Right lobe of liver (tissue), 6 donors: ENCODE data around the gene STON2. TPM values are rescaled to one million over a fixed set of nuclear protein-coding genes. Genes with fewer than 3 reads are reported as not detected.
A peak's percentile ranks its signal among the peaks of the same experiment; 100 is the strongest.

Source experiments
- ATAC-seq, 4 donors: fragments of 200-7000 bp; cut with Tn5 transposase; one replicate each; pipeline ENCODE4 v1.9.1; 2020; ENCODE audit warnings: mild to moderate bottlenecking in 4 of 4, moderate library complexity in 4 of 4
- DNase-seq, 3 donors: peaks; one replicate each; pipeline ENCODE4 v3.0.0-alpha.2; 2020
- H3K27ac ChIP-seq, 3 donors: fragments of 200-600 bp; one replicate each; pipeline ENCODE4 v1.8.0; 2022
- H3K27me3 ChIP-seq, 2 donors: fragments of 200-600 bp; one replicate each; pipeline ENCODE4 v1.8.0; 2022
- H3K36me3 ChIP-seq, 4 donors: fragments of 200-600 bp; sonication (generic) in 1 of 4; one replicate each; pipeline versions ENCODE4 v1.5.1 to v1.8.0; 2017 to 2022; ENCODE audit warnings: control low read depth in 1 of 4
- H3K4me1 ChIP-seq, 4 donors: fragments of 200-600 bp; sonication (generic) in 1 of 4; one replicate each; pipeline versions ENCODE4 v1.5.1 to v1.8.0; 2017 to 2022; ENCODE audit warnings: control low read depth in 1 of 4
- H3K4me3 ChIP-seq, 3 donors: fragments of 200-600 bp; one replicate each; pipeline ENCODE4 v1.8.0; 2022
- H3K9me3 ChIP-seq, 4 donors: fragments of 200-600 bp; sonication (generic) in 1 of 4; one replicate each; pipeline versions ENCODE4 v1.5.1 to v1.8.0; 2017 to 2022; ENCODE audit warnings: control low read depth in 1 of 4
- CTCF ChIP-seq, 4 donors: fragments of 200-600 bp in 3 of 4; fragments of 450-650 bp in 1 of 4; IDR thresholded peaks; one replicate each; pipeline versions ENCODE4 v1.5.1 to v1.8.0; 2016 to 2022; ENCODE audit warnings: antibody characterized with exemption in 4 of 4, mild to moderate bottlenecking in 2 of 4
- POLR2A ChIP-seq: fragments of 450-650 bp; IDR thresholded peaks from one replicate; pipeline ENCODE4 v1.6.1; 2017; ENCODE audit warnings: antibody characterized with exemption, mild to moderate bottlenecking
- WGBS: methylation state at CpG from one replicate; pipeline ENCODE4 v1.1.6; 2018; ENCODE audit warnings: low coverage, low lambda C conversion rate; ENCODE audit not compliant: insufficient coverage; ENCODE audit errors: missing lambda C conversion rate; 5-methylcytosine and 5-hydroxymethylcytosine counted together
- intact Hi-C, 2 donors: fragments of 100-400 bp; cut with DNase I; formaldehyde crosslinking; loops; one replicate each; pipeline versions ENCODE4 v1.11.2 to v1.14.1; 2022
- total RNA-seq, 6 experiments: library from RNA; depleted of rRNA in 2 of 6; stranded (reverse); fragments of >200 nt in 2 of 6; fragmentation: NEBNext Ultra II Directional in 3 of 6; extraction: Animal tissue kit (Norgen Biotek cat#: 25700) in 3 of 6; gene quantifications; one replicate each; pipeline versions ENCODE4 v1.1.0 to v1.2.4, GENCODE V29; 2016 to 2023
- donor health status: DM: no; HTN: yes; CAD: no.
- donor health status: DM: no; HTN: no; CAD: no.
- donor health status: DM: no; HTN: no; CAD: no.
- donor health status: DM: no; HTN: yes; CAD: no.
- donor health status: DM: no; HTN: yes; CAD: no.

The STON2 gene
- total RNA-seq, 6 experiments from 2014 or later, result 4.9 to 23.7 (median 10.7) TPM

GRCh38 chr14:81289516-81289915, 110.6 kb downstream of the STON2 start:
- 78% methylated on average over 5 of the region's 6 CpGs for WGBS
- intact Hi-C loops, result no loop called here
- Histone ChIP-seq H3K36me3 (no peaks in the 10 kb centered on the region), H3K27ac (no peak overlapping the region), H3K27me3 (no peaks in the 10 kb centered on the region), H3K4me1 (no peaks in the 10 kb centered on the region), H3K4me3 (no peak overlapping the region), H3K9me3 (no peaks in the 10 kb centered on the region)
- TF ChIP-seq CTCF (IDR thresholded peaks at IDR 0.05), result no peak
- no peak for TF ChIP-seq POLR2A
- ATAC-seq (no peak), DNase-seq (no peak)

GRCh38 chr14:81286574-81287370, 113.4 kb downstream of the STON2 start:
- H3K4me3 ChIP-seq, result no peak overlapping the region
- TF ChIP-seq CTCF (IDR thresholded peaks at IDR 0.05) (no peak), POLR2A (no peak)
- H3K27ac ChIP-seq, result no peak overlapping the region
- H3K36me3 ChIP-seq, result no peaks in the 10 kb centered on the region
- WGBS, result 88% methylated on average over 8 of the region's 8 CpGs
- no peaks in the 10 kb centered on the region for H3K27me3 ChIP-seq
- intact Hi-C loops, result no loop called here
- ATAC-seq (peak in 1 of 4 donors; percentile 24), DNase-seq (no peak)
- H3K4me1 ChIP-seq, result no peaks in the 10 kb centered on the region
- no peaks in the 10 kb centered on the region for H3K9me3 ChIP-seq

GRCh38 chr14:81285245-81285644, 114.9 kb downstream of the STON2 start:
- intact Hi-C loops, result no loop called here
- no peaks in the 10 kb centered on the region for H3K9me3 ChIP-seq
- no peak overlapping the region for H3K27ac ChIP-seq
- TF ChIP-seq POLR2A, result no peak
- TF ChIP-seq CTCF (IDR thresholded peaks at IDR 0.05), result no peak
- H3K27me3 ChIP-seq, result no peaks in the 10 kb centered on the region
- ATAC-seq (peak in 2 of 4 donors; percentile 21 to 50), DNase-seq (no peak)
- no peaks in the 10 kb centered on the region for H3K4me1 ChIP-seq
- no peaks in the 10 kb centered on the region for H3K36me3 ChIP-seq
- no peak overlapping the region for H3K4me3 ChIP-seq
- 80% methylated on average over 2 of the region's 2 CpGs for WGBS

GRCh38 chr14:81281332-81281731, 118.8 kb downstream of the STON2 start:
- H3K4me1 ChIP-seq, result no peaks in the 10 kb centered on the region
- ATAC-seq (no peak), DNase-seq (no peak)
- H3K36me3 ChIP-seq, result no peaks in the 10 kb centered on the region
- intact Hi-C loops, result no loop called here
- H3K9me3 ChIP-seq, result no peaks in the 10 kb centered on the region
- no peaks in the 10 kb centered on the region for H3K27me3 ChIP-seq
- H3K27ac ChIP-seq, result no peak overlapping the region
- TF ChIP-seq POLR2A, result no peak
- 89% methylated on average over 1 of the region's 1 CpG for WGBS
- H3K4me3 ChIP-seq, result no peak overlapping the region

GRCh38 chr14:81280136-81280791, 119.9 kb downstream of the STON2 start:
- no peak overlapping the region for H3K4me3 ChIP-seq
- WGBS, result 93% methylated on average over 8 of the region's 9 CpGs
- DNase-seq (no peak), ATAC-seq (no peak)
- H3K36me3 ChIP-seq, result no peaks in the 10 kb centered on the region
- H3K27ac ChIP-seq, result no peak overlapping the region
- H3K9me3 ChIP-seq, result no peaks in the 10 kb centered on the region
- H3K27me3 ChIP-seq, result no peaks in the 10 kb centered on the region
- no peaks in the 10 kb centered on the region for H3K4me1 ChIP-seq
- intact Hi-C loops, result no loop called here
- TF ChIP-seq CTCF (IDR thresholded peaks at IDR 0.05) (no peak), POLR2A (no peak)
